ENCODE measurements around the gene SLC38A11. TPM values are rescaled to one million over a fixed set of nuclear protein-coding genes. Genes with fewer than 3 reads are reported as not detected.

The SLC38A11 gene
- polyA plus RNA-seq, 1 experiment, result 0.52 TPM

DNA sequence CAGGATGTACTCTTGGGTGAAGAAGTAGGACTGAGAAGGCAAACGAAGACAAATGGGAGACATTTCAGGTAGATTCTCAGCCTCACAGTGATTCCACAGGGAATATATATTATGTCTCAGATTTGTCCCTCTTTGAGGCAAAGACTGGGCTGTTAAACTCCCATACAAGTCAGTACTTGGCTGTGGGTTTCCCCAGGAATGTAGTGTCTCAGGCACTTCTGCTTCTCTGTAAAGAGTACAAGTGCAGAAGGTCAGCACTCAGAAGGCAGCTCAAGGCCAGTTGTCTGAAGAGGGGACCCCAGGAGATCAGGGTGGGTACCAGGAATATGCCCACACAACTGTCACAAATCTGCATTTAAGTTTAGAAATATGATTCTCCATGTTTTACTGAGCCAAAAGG, 73.8 kb downstream of the SLC38A11 start:
- POLR2A ChIA-PET, result no interaction called here
- CTCF ChIA-PET, result interaction anchor here (1.5 to 2.3 kb wide), 2 partner anchors 40 to 144 kb away, joined by 5 to 10 read pairs; partner anchors contain the start of gene COBLL1
- no peak overlapping the region for H3K4me3 ChIP-seq (ENCODE audit: low read depth, low read length)
- no peak for DNase-seq (ENCODE audit: low read depth, low spot score)
- H3K27ac ChIP-seq (ENCODE audit: low read depth, low read length), result no peak overlapping the region
- TF ChIP-seq, protein P1, sequence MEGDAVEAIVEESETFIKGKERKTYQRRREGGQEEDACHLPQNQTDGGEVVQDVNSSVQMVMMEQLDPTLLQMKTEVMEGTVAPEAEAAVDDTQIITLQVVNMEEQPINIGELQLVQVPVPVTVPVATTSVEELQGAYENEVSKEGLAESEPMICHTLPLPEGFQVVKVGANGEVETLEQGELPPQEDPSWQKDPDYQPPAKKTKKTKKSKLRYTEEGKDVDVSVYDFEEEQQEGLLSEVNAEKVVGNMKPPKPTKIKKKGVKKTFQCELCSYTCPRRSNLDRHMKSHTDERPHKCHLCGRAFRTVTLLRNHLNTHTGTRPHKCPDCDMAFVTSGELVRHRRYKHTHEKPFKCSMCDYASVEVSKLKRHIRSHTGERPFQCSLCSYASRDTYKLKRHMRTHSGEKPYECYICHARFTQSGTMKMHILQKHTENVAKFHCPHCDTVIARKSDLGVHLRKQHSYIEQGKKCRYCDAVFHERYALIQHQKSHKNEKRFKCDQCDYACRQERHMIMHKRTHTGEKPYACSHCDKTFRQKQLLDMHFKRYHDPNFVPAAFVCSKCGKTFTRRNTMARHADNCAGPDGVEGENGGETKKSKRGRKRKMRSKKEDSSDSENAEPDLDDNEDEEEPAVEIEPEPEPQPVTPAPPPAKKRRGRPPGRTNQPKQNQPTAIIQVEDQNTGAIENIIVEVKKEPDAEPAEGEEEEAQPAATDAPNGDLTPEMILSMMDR (IDR thresholded peaks at IDR 0.05; ENCODE audit: low read depth, low read length), result no peak
- H3K27me3 ChIP-seq (ENCODE audit: control insufficient read depth, insufficient read depth, low read length), result no peaks in the 10 kb centered on the region
- H3K9me3 ChIP-seq (ENCODE audit: control insufficient read depth, insufficient read depth, low read length), result no peaks in the 10 kb centered on the region

DNA sequence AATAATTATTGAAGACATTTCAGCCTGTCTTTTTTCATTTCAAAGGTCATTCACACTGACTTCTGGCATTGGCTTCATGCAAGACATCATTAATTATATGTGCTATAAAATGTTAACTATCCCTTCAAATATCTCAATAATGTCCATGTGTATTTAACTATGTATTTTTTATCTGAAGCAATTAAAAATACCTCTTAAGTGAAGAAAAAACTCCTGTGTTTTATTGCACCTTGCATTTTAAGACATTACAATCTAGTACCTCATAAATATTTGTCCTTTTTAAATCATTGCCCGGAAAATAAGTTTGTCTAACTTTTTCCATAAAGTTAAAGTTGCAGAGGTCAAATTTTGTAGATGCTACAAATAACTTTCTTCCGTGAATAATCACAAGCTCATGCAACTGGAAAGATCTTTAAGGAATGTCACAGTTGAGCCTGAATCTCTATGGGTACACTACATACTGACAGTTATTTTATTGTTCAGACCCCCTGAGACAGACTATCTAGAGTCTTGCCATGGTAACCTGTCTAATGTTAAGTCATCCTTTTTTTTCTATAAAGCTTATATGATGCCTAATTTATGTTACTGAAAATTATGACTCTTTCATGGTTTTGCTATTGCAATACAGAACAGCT, 75.3 kb downstream of the SLC38A11 start:
- Histone ChIP-seq H3K9me3 (ENCODE audit: control insufficient read depth, insufficient read depth, low read length) (no peaks in the 10 kb centered on the region), H3K27me3 (ENCODE audit: control insufficient read depth, insufficient read depth, low read length) (no peaks in the 10 kb centered on the region), H3K4me3 (ENCODE audit: low read depth, low read length) (no peak overlapping the region), H3K27ac (ENCODE audit: low read depth, low read length) (no peak overlapping the region)
- no peak for DNase-seq (ENCODE audit: low read depth, low spot score)
- POLR2A ChIA-PET, result no interaction called here
- TF ChIP-seq, protein P1 (IDR thresholded peaks at IDR 0.05; ENCODE audit: low read depth, low read length), result no peak
- CTCF ChIA-PET, result interaction anchor here (0.6 to 2.3 kb wide), 4 partner anchors 38 to 323 kb away, joined by 3 to 10 read pairs (median 4); partner anchors contain the start of gene COBLL1

DNA sequence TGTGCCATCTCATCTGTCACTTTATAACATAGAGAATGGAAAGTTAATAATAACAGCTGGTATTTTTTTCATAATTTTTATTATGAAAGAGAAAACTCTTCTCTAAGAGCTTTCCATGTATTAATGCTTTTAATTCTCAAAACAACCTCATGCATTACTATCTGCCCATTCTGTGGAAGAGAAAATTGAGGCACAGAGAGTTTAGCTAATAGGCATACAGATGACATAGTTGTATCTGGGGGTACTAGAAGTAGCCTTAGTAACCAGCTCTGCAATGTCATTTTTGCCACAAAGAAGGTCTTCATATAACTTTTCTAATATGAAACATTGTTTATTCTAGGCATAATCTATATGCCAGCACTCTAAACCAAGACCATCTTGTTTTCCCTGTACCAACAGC, 77.4 kb downstream of the SLC38A11 start:
- ChIA-PET CTCF (interaction anchor here (1.3 kb wide), 1 partner anchor 36 kb away, joined by 6 read pairs; no protein-coding TSS in a partner anchor), POLR2A (no interaction called here)
- no peak for DNase-seq (ENCODE audit: low read depth, low spot score)
- TF ChIP-seq, protein P1 (IDR thresholded peaks at IDR 0.05; ENCODE audit: low read depth, low read length), result no peak
- Histone ChIP-seq H3K4me3 (ENCODE audit: low read depth, low read length) (no peak overlapping the region), H3K27ac (ENCODE audit: low read depth, low read length) (no peak overlapping the region), H3K27me3 (ENCODE audit: control insufficient read depth, insufficient read depth, low read length) (no peaks in the 10 kb centered on the region), H3K9me3 (ENCODE audit: control insufficient read depth, insufficient read depth, low read length) (no peaks in the 10 kb centered on the region)

DNA sequence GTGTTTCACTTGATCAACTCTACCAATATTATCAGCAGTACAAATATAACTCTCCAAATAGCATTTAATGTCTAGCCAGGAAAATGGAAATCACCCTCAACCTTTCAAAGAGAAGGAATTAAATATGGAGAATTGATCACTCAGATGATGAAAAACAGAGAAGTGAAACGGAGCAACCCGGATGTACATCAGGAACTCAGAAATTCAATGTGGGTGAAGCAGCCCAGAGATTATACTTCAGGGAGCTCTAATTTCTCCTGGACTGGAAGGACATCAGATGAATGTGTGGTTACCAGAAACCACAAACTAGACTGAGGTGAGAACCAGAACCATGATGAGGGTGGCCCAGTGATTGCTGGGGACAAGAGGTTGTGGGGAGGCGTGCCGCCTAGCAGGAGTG, 78.2 kb downstream of the SLC38A11 start:
- Histone ChIP-seq H3K27ac (ENCODE audit: low read depth, low read length) (no peak overlapping the region), H3K4me3 (ENCODE audit: low read depth, low read length) (no peak overlapping the region), H3K9me3 (ENCODE audit: control insufficient read depth, insufficient read depth, low read length) (no peaks in the 10 kb centered on the region), H3K27me3 (ENCODE audit: control insufficient read depth, insufficient read depth, low read length) (no peaks in the 10 kb centered on the region)
- CTCF ChIA-PET, result no interaction called here
- TF ChIP-seq, protein P1 (IDR thresholded peaks at IDR 0.05; ENCODE audit: low read depth, low read length), result no peak
- DNase-seq (ENCODE audit: low read depth, low spot score), result no peak
- POLR2A ChIA-PET, result no interaction called here

DNA sequence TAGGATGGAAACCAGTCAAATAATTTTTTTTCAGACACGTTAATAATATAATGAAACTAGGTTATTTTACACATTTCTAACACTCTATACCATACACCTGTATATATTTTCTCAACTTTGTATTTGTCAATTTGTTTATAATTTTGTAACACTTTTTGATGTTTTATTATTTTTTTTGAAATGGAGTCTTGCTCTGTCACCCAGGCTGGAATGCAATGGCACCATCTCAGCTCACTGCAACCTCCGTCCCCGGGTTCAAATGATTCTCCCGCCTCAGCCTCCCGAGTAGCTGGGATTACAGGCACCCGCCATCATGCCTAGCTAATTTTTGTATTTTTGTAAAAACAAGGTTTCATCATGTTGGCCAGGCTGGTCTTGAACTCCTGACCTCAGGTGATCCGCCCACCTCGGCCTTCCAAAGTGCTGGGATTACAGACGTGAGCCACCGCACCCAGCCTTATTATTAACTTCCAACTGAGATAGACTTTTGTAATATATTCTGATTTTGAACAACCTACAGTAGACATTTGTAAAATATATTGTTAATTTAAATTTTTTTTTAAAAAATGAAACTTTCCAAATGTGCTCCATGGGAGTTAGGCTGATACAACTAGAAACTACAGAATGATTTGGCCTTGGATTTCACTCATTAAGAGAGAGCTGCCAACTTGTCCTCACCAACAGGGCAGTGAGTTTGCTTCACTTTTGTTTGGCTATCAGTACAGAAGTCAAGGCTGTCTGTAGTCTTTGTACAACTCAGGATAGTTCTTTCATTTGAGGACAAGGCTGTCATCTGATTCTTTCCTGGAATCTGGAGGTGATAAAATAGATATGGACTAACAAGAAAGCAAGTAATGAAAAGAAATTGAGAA, 79.8 kb downstream of the SLC38A11 start:
- TF ChIP-seq, protein P1 (IDR thresholded peaks at IDR 0.05; ENCODE audit: low read depth, low read length), result no peak
- Histone ChIP-seq H3K27me3 (ENCODE audit: control insufficient read depth, insufficient read depth, low read length) (no peaks in the 10 kb centered on the region), H3K4me3 (ENCODE audit: low read depth, low read length) (no peak overlapping the region), H3K27ac (ENCODE audit: low read depth, low read length) (no peak overlapping the region), H3K9me3 (ENCODE audit: control insufficient read depth, insufficient read depth, low read length) (no peaks in the 10 kb centered on the region)
- DNase-seq (ENCODE audit: low read depth, low spot score), result no peak
- ChIA-PET CTCF (no interaction called here), POLR2A (no interaction called here)
